Heart left ventricle (tissue), 13 donors: ENCODE data around the gene CREBL2.

Experiments
- POLR2A ChIP-seq, 2 donors: fragments of 450-650 bp; IDR thresholded peaks; one replicate each; pipeline ENCODE4 v1.6.1; 2017; ENCODE audit warnings: antibody characterized with exemption in 2 of 2, mild to moderate bottlenecking in 2 of 2, moderate library complexity in 2 of 2
- TF ChIP-seq, protein P1 (sequence below), 12 donors: fragments of 200-600 bp; sonication (generic) in 4 of 12; IDR thresholded peaks; one replicate each; pipeline versions ENCODE4 v1.5.0 to v1.8.0; 2018 to 2022; ENCODE audit warnings: antibody characterized with exemption in 12 of 12, mild to moderate bottlenecking in 5 of 12
- donor health status: ischemic (EF 13 %, LVEDD 7.1; RV severe dilation, severe dysfunction).
- donor health status: DM: no; HTN: yes; CAD: no.
- donor health status: DM: no; HTN: no; CAD: no.
- donor health status: ischemic (EF 25% LVEDD 6.9; RV normal size, moderate dysfunction).
- donor health status: ischemic (EF 25% LVEDD 5.7; RV mildly dilated, moderate dysfunction).
- donor health status: ischemic (EF 35%, LVEDD 5.7; RV mildly dilated, moderate dysfunction).
- donor health status: nonischemic (EF 11% LVEDD 7.7; RV severe dilation, severe dysfunction).
- donor health status: DM: yes; HTN: yes; CAD: no.
- donor health status: PGD.
- donor health status: ischemic (EF 29% LVEDD 5.4; RV normal size, mild dysfunction).
- donor health status: nonischemic (EF 23%, LVEDD 6.1; RV moderate dilation, normal function).

GRCh38 chr12:12653922-12654321 lies 42.2 kb downstream of the CREBL2 start:
- TF ChIP-seq, protein P1, sequence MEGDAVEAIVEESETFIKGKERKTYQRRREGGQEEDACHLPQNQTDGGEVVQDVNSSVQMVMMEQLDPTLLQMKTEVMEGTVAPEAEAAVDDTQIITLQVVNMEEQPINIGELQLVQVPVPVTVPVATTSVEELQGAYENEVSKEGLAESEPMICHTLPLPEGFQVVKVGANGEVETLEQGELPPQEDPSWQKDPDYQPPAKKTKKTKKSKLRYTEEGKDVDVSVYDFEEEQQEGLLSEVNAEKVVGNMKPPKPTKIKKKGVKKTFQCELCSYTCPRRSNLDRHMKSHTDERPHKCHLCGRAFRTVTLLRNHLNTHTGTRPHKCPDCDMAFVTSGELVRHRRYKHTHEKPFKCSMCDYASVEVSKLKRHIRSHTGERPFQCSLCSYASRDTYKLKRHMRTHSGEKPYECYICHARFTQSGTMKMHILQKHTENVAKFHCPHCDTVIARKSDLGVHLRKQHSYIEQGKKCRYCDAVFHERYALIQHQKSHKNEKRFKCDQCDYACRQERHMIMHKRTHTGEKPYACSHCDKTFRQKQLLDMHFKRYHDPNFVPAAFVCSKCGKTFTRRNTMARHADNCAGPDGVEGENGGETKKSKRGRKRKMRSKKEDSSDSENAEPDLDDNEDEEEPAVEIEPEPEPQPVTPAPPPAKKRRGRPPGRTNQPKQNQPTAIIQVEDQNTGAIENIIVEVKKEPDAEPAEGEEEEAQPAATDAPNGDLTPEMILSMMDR (IDR thresholded peaks at IDR 0.05) = no peak
- TF ChIP-seq POLR2A (IDR thresholded peaks at IDR 0.05) = no peak
